Stomach (tissue), 4 donors: ENCODE data around the gene SCN5A.

Experiments
- EP300 ChIP-seq: sonication (generic); formaldehyde crosslinking; IDR thresholded peaks from one replicate; pipeline ENCODE4 v1.6.1; 2017; ENCODE audit warnings: antibody characterized with exemption
- POLR2A ChIP-seq, 4 donors: fragments of 450-650 bp; IDR thresholded peaks; one replicate each; pipeline ENCODE4 v1.6.1; 2016; ENCODE audit warnings: antibody characterized with exemption in 4 of 4, control low read depth in 2 of 4, mild to moderate bottlenecking in 1 of 4, moderate library complexity in 1 of 4
- TF ChIP-seq, protein P1 (sequence below), 7 experiments: fragments of 450-650 bp in 4 of 7; fragments of 200-600 bp in 3 of 7; sonication (generic) in 3 of 7; IDR thresholded peaks; one replicate each; pipeline ENCODE4 v1.5.1; 2016 to 2019; ENCODE audit warnings: antibody characterized with exemption in 7 of 7, control low read depth in 2 of 7, mild to moderate bottlenecking in 1 of 7

DNA sequence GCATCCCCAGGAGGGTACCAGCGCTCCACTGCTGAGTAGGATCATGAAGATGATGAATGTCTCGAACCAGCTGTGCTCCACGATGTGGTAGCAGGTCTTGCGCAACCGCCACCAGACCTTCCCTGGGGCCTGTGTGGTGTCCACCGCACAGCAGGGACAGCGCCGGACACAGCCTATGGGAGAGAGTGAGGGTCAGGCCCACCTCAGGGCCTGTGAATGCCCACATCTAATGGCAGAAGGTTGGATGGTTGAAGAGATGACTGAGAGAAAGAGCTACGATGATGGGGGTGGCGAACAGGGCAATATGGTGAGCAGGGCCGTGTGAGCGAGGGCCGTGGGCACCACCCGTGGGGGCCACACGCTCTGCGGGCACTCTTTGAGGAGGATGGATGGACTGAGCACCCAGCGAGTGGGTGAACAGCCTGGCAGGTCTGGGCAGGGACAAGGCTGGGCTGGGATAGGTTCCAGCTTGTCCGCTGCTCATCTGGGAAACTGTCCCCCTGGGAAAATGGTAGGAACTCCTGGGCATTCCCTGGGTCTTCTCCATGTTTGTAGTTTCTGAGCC lies 74.1 kb downstream of the SCN5A start:
- TF ChIP-seq, protein P1, sequence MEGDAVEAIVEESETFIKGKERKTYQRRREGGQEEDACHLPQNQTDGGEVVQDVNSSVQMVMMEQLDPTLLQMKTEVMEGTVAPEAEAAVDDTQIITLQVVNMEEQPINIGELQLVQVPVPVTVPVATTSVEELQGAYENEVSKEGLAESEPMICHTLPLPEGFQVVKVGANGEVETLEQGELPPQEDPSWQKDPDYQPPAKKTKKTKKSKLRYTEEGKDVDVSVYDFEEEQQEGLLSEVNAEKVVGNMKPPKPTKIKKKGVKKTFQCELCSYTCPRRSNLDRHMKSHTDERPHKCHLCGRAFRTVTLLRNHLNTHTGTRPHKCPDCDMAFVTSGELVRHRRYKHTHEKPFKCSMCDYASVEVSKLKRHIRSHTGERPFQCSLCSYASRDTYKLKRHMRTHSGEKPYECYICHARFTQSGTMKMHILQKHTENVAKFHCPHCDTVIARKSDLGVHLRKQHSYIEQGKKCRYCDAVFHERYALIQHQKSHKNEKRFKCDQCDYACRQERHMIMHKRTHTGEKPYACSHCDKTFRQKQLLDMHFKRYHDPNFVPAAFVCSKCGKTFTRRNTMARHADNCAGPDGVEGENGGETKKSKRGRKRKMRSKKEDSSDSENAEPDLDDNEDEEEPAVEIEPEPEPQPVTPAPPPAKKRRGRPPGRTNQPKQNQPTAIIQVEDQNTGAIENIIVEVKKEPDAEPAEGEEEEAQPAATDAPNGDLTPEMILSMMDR (IDR thresholded peaks at IDR 0.05): no peak
- TF ChIP-seq POLR2A (IDR thresholded peaks at IDR 0.05) (no peak), EP300 (no peak)
